GM13976 (cell line): ENCODE results near the gene TP53RK.

ENCODE experiments used
- DNase-seq: peaks from one replicate; pipeline ENCODE4 v3.0.0; 2012; ENCODE audit warnings: low spot score
- in situ Hi-C: fragments of 300-500 bp; cut with MboI; formaldehyde crosslinking; loops from one replicate; pipeline ENCODE4 v1.12.0; 2022; ENCODE audit warnings: low sequenced_read_pairs, mixed read lengths, inconsistent platforms; ENCODE audit not compliant: unreplicated experiment
- TF ChIP-seq, protein P1 (sequence below): IDR thresholded peaks from 2 replicates; pipeline ENCODE4 v1.5.1; 2012; ENCODE audit warnings: borderline replicate concordance, mild to moderate bottlenecking; ENCODE audit not compliant: insufficient read depth; ENCODE audit errors: extremely low read depth, missing control alignments, control extremely low read depth

The TP53RK gene

DNA sequence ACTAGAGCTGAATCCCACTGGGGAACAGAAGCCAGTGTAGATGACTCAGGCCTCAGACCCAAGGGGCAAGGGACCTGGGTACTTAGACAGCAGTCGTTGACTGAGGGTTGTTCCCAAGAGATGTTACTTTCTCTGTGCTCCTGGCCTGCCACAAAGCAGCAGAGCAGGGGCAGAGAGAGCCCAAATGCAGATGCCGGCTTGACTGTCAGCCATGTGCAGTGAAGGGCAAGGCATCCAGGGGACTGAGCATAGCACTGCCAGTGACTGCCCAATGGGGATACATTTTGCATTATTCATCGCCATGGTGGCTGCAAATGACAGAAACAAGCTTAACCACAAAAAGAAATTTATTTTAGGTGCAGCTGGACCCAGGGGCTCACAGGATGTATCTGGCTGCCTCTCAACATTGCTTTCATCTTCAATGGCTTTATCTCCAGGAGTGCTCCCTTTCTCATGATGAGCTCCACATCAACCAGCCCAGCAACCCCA is 7.6 kb upstream of the TP53RK start:
- in situ Hi-C loops = loop anchor here (25.0 kb wide), 1 partner anchor 560 kb away; no protein-coding TSS in a partner anchor
- TF ChIP-seq, protein P1, sequence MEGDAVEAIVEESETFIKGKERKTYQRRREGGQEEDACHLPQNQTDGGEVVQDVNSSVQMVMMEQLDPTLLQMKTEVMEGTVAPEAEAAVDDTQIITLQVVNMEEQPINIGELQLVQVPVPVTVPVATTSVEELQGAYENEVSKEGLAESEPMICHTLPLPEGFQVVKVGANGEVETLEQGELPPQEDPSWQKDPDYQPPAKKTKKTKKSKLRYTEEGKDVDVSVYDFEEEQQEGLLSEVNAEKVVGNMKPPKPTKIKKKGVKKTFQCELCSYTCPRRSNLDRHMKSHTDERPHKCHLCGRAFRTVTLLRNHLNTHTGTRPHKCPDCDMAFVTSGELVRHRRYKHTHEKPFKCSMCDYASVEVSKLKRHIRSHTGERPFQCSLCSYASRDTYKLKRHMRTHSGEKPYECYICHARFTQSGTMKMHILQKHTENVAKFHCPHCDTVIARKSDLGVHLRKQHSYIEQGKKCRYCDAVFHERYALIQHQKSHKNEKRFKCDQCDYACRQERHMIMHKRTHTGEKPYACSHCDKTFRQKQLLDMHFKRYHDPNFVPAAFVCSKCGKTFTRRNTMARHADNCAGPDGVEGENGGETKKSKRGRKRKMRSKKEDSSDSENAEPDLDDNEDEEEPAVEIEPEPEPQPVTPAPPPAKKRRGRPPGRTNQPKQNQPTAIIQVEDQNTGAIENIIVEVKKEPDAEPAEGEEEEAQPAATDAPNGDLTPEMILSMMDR = no peak
- no peak for DNase-seq

DNA sequence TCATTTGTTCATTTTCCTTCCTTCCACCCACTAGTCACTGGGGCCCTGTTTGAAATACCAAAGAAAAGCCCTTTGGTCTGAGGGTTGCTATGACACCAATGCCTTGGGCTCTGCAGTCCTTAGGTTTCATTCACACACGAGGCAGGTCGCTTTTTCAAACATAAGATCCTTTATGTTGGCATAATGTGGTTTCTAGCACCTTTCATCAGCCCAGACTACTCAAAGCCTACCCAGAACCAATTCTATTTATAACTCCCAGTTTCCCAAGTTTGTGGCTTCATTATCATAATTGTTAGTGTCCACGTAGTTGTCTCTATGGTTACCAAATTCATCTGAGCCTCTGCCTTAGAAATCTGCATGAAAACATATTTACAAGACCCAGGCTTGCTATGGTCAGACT is 6.6 kb upstream of the TP53RK start:
- in situ Hi-C loops = loop anchor here (25.0 kb wide), 1 partner anchor 559 kb away; no protein-coding TSS in a partner anchor
- DNase-seq = no peak

DNA sequence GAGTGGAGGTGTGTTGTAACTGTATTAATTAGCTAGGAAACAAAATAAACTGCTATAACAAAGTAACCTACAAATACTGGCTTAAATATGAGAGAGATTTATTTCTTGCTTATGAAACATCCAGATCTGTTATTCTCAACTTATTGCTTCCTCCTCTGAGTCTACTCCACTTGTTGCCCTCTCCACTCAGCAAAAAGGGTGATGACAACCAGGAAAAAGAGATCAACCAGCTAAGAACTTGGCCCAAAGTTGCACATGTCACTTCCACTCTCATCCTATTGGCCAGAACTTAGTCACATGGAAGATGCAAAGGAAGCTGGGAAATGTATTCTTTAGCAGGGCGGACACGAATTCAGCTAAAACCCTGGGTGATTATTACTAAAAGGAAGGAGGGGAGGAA is 5.2 kb upstream of the TP53RK start:
- no peak for DNase-seq
- in situ Hi-C loops = loop anchor here (25.0 kb wide), 1 partner anchor 557 kb away; no protein-coding TSS in a partner anchor
- TF ChIP-seq, protein P1 = no peak

More for the DNA sequence above, 6.6 kb upstream of the TP53RK start:
- TF ChIP-seq, protein P1 = no peak

DNA sequence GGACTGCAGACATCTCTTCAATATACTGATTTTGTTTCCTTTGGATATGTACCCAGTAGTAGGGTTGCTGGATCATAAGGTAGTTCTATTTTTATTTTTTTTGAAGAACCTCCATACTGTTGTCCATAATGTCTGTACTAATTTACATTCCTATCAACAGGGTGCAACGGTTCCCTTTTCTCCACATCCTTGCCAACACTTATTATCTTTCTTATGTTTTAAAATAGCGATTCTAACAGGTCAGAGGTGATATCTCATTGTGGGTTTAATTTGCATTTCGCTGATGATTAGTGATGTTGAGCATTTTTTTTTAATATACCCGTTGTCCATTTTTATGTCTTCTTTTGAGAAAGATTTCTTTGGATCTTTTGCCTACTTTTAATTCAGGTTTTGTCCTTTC is 2.0 kb upstream of the TP53RK start:
- DNase-seq = no peak
- in situ Hi-C loops = loop anchor here (25.0 kb wide), 1 partner anchor 554 kb away; no protein-coding TSS in a partner anchor
- TF ChIP-seq, protein P1 = no peak

GRCh38 chr20:46690219-46691106 is 1.2 kb upstream of the TP53RK start:
- in situ Hi-C loops = loop anchor here (25.0 kb wide), 1 partner anchor 553 kb away; no protein-coding TSS in a partner anchor
- DNase-seq = no peak
- TF ChIP-seq, protein P1 = no peak

- in situ Hi-C loops = loop anchor here (25.0 kb wide), 1 partner anchor 552 kb away; no protein-coding TSS in a partner anchor
- DNase-seq = no peak
- TF ChIP-seq, protein P1 = no peak
These were observed 476 bp upstream of the TP53RK start for GRCh38 chr20:46689754-46690085.
